Vagina (tissue), 2 donors: Measurements from ENCODE around the gene NISCH.

Experiments
- CTCF ChIP-seq, 3 experiments: fragments of 450-650 bp in 2 of 3; fragments of 200-600 bp in 1 of 3; sonication (generic) in 1 of 3; IDR thresholded peaks; one replicate each; pipeline ENCODE4 v1.5.1; 2017 to 2019; ENCODE audit warnings: antibody characterized with exemption in 3 of 3, mild to moderate bottlenecking in 2 of 3, moderate library complexity in 2 of 3
- POLR2A ChIP-seq, 2 donors: fragments of 450-650 bp; IDR thresholded peaks; one replicate each; pipeline ENCODE4 v1.6.1; 2017; ENCODE audit warnings: antibody characterized with exemption in 2 of 2, mild to moderate bottlenecking in 2 of 2, moderate library complexity in 2 of 2

- TF ChIP-seq CTCF (IDR thresholded peaks at IDR 0.05) = no peak
- TF ChIP-seq POLR2A (IDR thresholded peaks at IDR 0.05) = no peak
Observed at GRCh38 chr3:52509753-52510328, 54.4 kb downstream of the NISCH start.
